Adrenal gland (tissue), 12 donors: ENCODE results near the gene RNU5B-1. TPM values are rescaled to one million over a fixed set of nuclear protein-coding genes. Genes with fewer than 3 reads are reported as not detected.

Experiments
- DNase-seq, 7 donors: peaks; one replicate each; pipeline ENCODE4 v3.0.0-alpha.2; 2019 to 2020
- H3K27ac ChIP-seq, 5 donors: fragments of 200-600 bp; sonication (generic) in 4 of 5; 1 replicate in 3 of 5; 2 replicates in 2 of 5; pipeline versions ENCODE4 v1.5.1 to v1.8.0; 2016 to 2020; ENCODE audit warnings: mild to moderate bottlenecking in 1 of 5
- H3K27me3 ChIP-seq: fragments of 200-600 bp; 2 replicates; pipeline ENCODE4 v1.8.0; 2021
- H3K36me3 ChIP-seq, 2 donors: fragments of 200-600 bp; replicated peaks in 1 of 2; 1 replicate in 1 of 2; 2 replicates in 1 of 2; pipeline versions ENCODE4 v1.5.1 to v1.8.0; 2018 to 2022
- H3K4me1 ChIP-seq, 2 donors: fragments of 200-600 bp; replicated peaks in 1 of 2; 1 replicate in 1 of 2; 2 replicates in 1 of 2; pipeline versions ENCODE4 v1.5.1 to v1.8.0; 2018 to 2021
- H3K4me3 ChIP-seq, 4 donors: fragments of 200-600 bp; sonication (generic) in 3 of 4; one replicate each; pipeline ENCODE4 v1.5.1; 2016 to 2018
- H3K9me3 ChIP-seq, 3 donors: fragments of 200-600 bp; sonication (generic) in 1 of 3; replicated peaks in 1 of 3; 1 replicate in 2 of 3; 2 replicates in 1 of 3; pipeline versions ENCODE4 v1.5.1 to v1.8.0; 2016 to 2021
- POLR2A ChIP-seq, 2 donors: fragments of 450-650 bp; IDR thresholded peaks; one replicate each; pipeline ENCODE4 v1.6.1; 2017; ENCODE audit warnings: antibody characterized with exemption in 2 of 2, mild to moderate bottlenecking in 2 of 2, moderate library complexity in 1 of 2
- WGBS, 4 donors: extraction: QIAGEN DNeasy Blood & Tissue Kit in 2 of 4; methylation state at CpG; one replicate each; pipeline versions ENCODE4 v1.1.5 to v1.1.7; 2013 to 2017; 5-methylcytosine and 5-hydroxymethylcytosine counted together
- intact Hi-C, 2 donors: fragments of 100-400 bp; cut with DNase I; formaldehyde crosslinking; loops; one replicate each; pipeline versions ENCODE4 v1.14.1 to v1.15.0; 2022 to 2023
- polyA plus RNA-seq, 3 donors: library from polyadenylated mRNA; stranded (reverse); fragments of 200-250 nt in 2 of 3; fragments of 350-450 nt in 1 of 3; fragmentation: Illumina TruSeq in 1 of 3; extraction: RNeasy Lipid Tissue Mini Kit (QIAGEN cat#74804) in 1 of 3; gene quantifications; one replicate each; pipeline ENCODE4 v1.2.3, GENCODE V29; 2013 to 2014
- total RNA-seq, 9 donors: library from RNA; depleted of rRNA in 4 of 9; stranded (reverse); fragments of >200 nt in 4 of 9; fragments of 120-200 nt in 1 of 9; fragmentation: NEBNext Ultra II Directional in 1 of 9; extraction: Animal tissue kit (Norgen Biotek cat#: 25700) in 1 of 9; gene quantifications; one replicate each; pipeline versions ENCODE4 v1.1.0 to v1.2.4, GENCODE V29; 2013 to 2023
- TF ChIP-seq, protein P1 (sequence below), 6 experiments: fragments of 450-650 bp in 4 of 6; fragments of 200-600 bp in 2 of 6; sonication (generic) in 1 of 6; IDR thresholded peaks; 1 replicate in 5 of 6; 2 replicates in 1 of 6; pipeline versions ENCODE4 v1.5.1 to v1.8.0; 2016 to 2021; ENCODE audit warnings: antibody characterized with exemption in 6 of 6, mild to moderate bottlenecking in 2 of 6, moderate library complexity in 1 of 6
- donor health status: healthy with polysubstance abuse.
- donor health status: Bipolar disorder and iron deficiency.
- donor health status: DM: yes; HTN: yes; CAD: no.
- donor health status: DM: no; HTN: no; CAD: no.
- donor health status: DM: no; HTN: no; CAD: no.
- donor health status: DM: yes; HTN: yes; CAD: no.

RNU5B-1 gene
- total and polyA plus RNA-seq, 12 donors: 27.3 to 1,349 (median 29.8) TPM; not detected in 9

- intact Hi-C loops: no loop called here
- Histone ChIP-seq H3K4me1 (peaks cover 0 to 10% of the 10 kb centered on the region in 2 donors), H3K27ac (peak overlapping the region in 2 of 5 donors; percentile 53 to 67), H3K27me3 (no peaks in the 10 kb centered on the region), H3K36me3 (peaks cover 0 to 40% of the 10 kb centered on the region in 2 donors), H3K4me3 (no peak overlapping the region), H3K9me3 (no peaks in the 10 kb centered on the region)
- 65 to 73% (median 71%) methylated on average over 5 of the region's 5 CpGs for WGBS, 4 donors
- TF ChIP-seq, protein P1, sequence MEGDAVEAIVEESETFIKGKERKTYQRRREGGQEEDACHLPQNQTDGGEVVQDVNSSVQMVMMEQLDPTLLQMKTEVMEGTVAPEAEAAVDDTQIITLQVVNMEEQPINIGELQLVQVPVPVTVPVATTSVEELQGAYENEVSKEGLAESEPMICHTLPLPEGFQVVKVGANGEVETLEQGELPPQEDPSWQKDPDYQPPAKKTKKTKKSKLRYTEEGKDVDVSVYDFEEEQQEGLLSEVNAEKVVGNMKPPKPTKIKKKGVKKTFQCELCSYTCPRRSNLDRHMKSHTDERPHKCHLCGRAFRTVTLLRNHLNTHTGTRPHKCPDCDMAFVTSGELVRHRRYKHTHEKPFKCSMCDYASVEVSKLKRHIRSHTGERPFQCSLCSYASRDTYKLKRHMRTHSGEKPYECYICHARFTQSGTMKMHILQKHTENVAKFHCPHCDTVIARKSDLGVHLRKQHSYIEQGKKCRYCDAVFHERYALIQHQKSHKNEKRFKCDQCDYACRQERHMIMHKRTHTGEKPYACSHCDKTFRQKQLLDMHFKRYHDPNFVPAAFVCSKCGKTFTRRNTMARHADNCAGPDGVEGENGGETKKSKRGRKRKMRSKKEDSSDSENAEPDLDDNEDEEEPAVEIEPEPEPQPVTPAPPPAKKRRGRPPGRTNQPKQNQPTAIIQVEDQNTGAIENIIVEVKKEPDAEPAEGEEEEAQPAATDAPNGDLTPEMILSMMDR (IDR thresholded peaks at IDR 0.05): no peak
- TF ChIP-seq POLR2A (IDR thresholded peaks at IDR 0.05): no peak
- peak in 1 of 7 donors; percentile 38 for DNase-seq
Measured at GRCh38 chr15:65258375-65259262, 45.9 kb upstream of the RNU5B-1 start.

- Histone ChIP-seq H3K9me3 (no peaks in the 10 kb centered on the region), H3K4me1 (peaks cover 0 to 10% of the 10 kb centered on the region in 2 donors), H3K27ac (peak overlapping the region in 2 of 5 donors; percentile 53 to 67), H3K4me3 (no peak overlapping the region), H3K36me3 (peaks cover 0 to 40% of the 10 kb centered on the region in 2 donors), H3K27me3 (no peaks in the 10 kb centered on the region)
- intact Hi-C loops: no loop called here
- no peak for DNase-seq
- no peak for TF ChIP-seq POLR2A (IDR thresholded peaks at IDR 0.05)
- TF ChIP-seq, protein P1 (IDR thresholded peaks at IDR 0.05): no peak
- 80 to 90% (median 84%) methylated on average over 7 of the region's 7 CpGs for WGBS, 4 donors
Measured at GRCh38 chr15:65259367-65259797, 45.1 kb upstream of the RNU5B-1 start.

GRCh38 chr15:65260968-65261367, 43.5 kb upstream of the RNU5B-1 start:
- Histone ChIP-seq H3K27ac (no peak overlapping the region), H3K4me1 (peaks cover 0 to 10% of the 10 kb centered on the region in 2 donors), H3K9me3 (no peaks in the 10 kb centered on the region), H3K36me3 (peaks cover 0 to 40% of the 10 kb centered on the region in 2 donors), H3K27me3 (no peaks in the 10 kb centered on the region), H3K4me3 (no peak overlapping the region)
- DNase-seq: no peak
- WGBS, 4 donors: 89 to 97% (median 94%) methylated on average over 6 of the region's 6 CpGs
- TF ChIP-seq, protein P1 (IDR thresholded peaks at IDR 0.05): no peak
- no peak for TF ChIP-seq POLR2A (IDR thresholded peaks at IDR 0.05)
- intact Hi-C loops: no loop called here

DNA sequence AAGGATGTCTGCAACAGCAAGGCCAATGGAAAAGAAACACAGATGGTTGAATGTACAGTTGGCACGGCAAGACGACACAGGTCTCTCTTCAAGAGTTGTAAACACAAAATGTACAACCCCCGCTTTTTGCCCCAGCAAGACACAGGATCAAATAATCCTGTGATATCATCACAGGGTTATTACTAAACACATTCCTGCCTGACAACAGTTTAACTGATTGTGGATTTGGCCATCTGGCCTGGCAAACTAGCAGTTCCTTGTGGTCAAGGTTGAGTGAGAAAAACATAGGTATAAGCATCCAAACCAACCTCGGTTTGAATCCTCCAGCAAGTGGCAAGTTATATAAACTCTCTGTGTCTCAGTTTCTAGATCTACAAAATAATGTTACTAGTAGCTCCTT, 41.2 kb upstream of the RNU5B-1 start:
- intact Hi-C loops: no loop called here
- 77 to 84% (median 81%) methylated on average over 4 of the region's 4 CpGs for WGBS, 4 donors

More for the DNA sequence above, 41.2 kb upstream of the RNU5B-1 start:
- Histone ChIP-seq H3K36me3 (peaks cover 0 to 37% of the 10 kb centered on the region in 2 donors), H3K4me3 (no peak overlapping the region), H3K27ac (no peak overlapping the region), H3K9me3 (no peaks in the 10 kb centered on the region), H3K27me3 (no peaks in the 10 kb centered on the region), H3K4me1 (peaks cover 0 to 3% of the 10 kb centered on the region in 2 donors)
- TF ChIP-seq, protein P1 (IDR thresholded peaks at IDR 0.05): no peak
- TF ChIP-seq POLR2A (IDR thresholded peaks at IDR 0.05): no peak
- no peak for DNase-seq
